Esophagus (tissue), 2 donors: ENCODE results near the gene OR1N2. TPM values are rescaled to one million over a fixed set of nuclear protein-coding genes. Genes with fewer than 3 reads are reported as not detected.
"Not testable (repeated sequence)": the region's sequence is repeated elsewhere in the genome, so short reads cannot be mapped to it uniquely, and the experiment has no call there.

ENCODE experiments used
- H3K27ac ChIP-seq, 2 donors: one replicate each; pipeline ENCODE4 v1.5.1; 2013; ENCODE audit warnings: low read depth in 2 of 2, mild to moderate bottlenecking in 2 of 2, inconsistent platforms in 1 of 2, low read length in 1 of 2, moderate library complexity in 1 of 2
- H3K27me3 ChIP-seq, 2 donors: one replicate each; pipeline ENCODE4 v1.6.1; 2013; ENCODE audit warnings: low read length in 2 of 2, control low read depth in 1 of 2, mild to moderate bottlenecking in 1 of 2; ENCODE audit not compliant: insufficient read depth in 2 of 2, control insufficient read depth in 1 of 2
- H3K36me3 ChIP-seq, 2 donors: one replicate each; pipeline ENCODE4 v1.6.1; 2013; ENCODE audit warnings: low read length in 1 of 2; ENCODE audit not compliant: control insufficient read depth in 2 of 2, insufficient read depth in 2 of 2
- H3K4me1 ChIP-seq, 2 donors: one replicate each; pipeline ENCODE4 v1.6.1; 2013; ENCODE audit warnings: low read length in 1 of 2; ENCODE audit not compliant: control insufficient read depth in 2 of 2, insufficient read depth in 2 of 2
- H3K4me3 ChIP-seq, 2 donors: one replicate each; pipeline ENCODE4 v1.5.1; 2013; ENCODE audit warnings: low read length in 2 of 2, mild to moderate bottlenecking in 2 of 2, low read depth in 1 of 2, moderate library complexity in 1 of 2
- H3K9me3 ChIP-seq, 2 donors: one replicate each; pipeline ENCODE4 v1.6.1; 2013; ENCODE audit warnings: mild to moderate bottlenecking in 2 of 2, low read depth in 1 of 2, low read length in 1 of 2, moderate library complexity in 1 of 2; ENCODE audit not compliant: control insufficient read depth in 2 of 2, insufficient read depth in 1 of 2
- WGBS, 2 donors: extraction: QIAGEN DNeasy Blood & Tissue Kit; methylation state at CpG; one replicate each; pipeline ENCODE4 v1.1.7; 2013; 5-methylcytosine and 5-hydroxymethylcytosine counted together
- polyA plus RNA-seq, 2 donors: library from polyadenylated mRNA; stranded (reverse); fragments of 200-250 nt; gene quantifications; one replicate each; pipeline ENCODE4 v1.2.3, GENCODE V29; 2013
- donor health status: healthy with polysubstance abuse.
- donor health status: Bipolar disorder and iron deficiency.

OR1N2 gene
- polyA plus RNA-seq, 2 donors = not detected

- WGBS, 2 donors = 89 to 90% methylated on average over 8 of the region's 8 CpGs
- not testable (repeated sequence) for H3K4me1 ChIP-seq, H3K9me3 ChIP-seq, H3K27ac ChIP-seq, H3K4me3 ChIP-seq, H3K27me3 ChIP-seq, H3K36me3 ChIP-seq
Observed at GRCh38 chr9:122583284-122583683, 30.4 kb downstream of the OR1N2 start, which contains the start of gene OR1L8. Gene OR1L8 (minus strand): TSS chr9:122583384. CDS start chr9:122568477, 14,907 bp downstream.

Other genes with a start within 250 kb of the OR1N2 start
- 10 to 100 TPM in 1 of 2 donors, 1 to 10 TPM in 1; 6.8 to 20.3 TPM for gene PTGS1, start 182.1 kb upstream of the OR1N2 start, polyA plus RNA-seq
- not detected for gene OR1J1, start 75.2 kb upstream of the OR1N2 start, polyA plus RNA-seq
- gene OR1J2, start 42.3 kb upstream of the OR1N2 start, polyA plus RNA-seq = under 1 TPM in 1 of 2 donors, not detected in 1; 0.04 TPM
- gene OR1J4, start 34.0 kb upstream of the OR1N2 start, polyA plus RNA-seq = not detected
- not detected for gene OR1N1, start 25.8 kb upstream of the OR1N2 start, polyA plus RNA-seq
- under 1 TPM in 1 of 2 donors, not detected in 1; 0.01 TPM for gene OR1L8, start 30.3 kb downstream of the OR1N2 start, polyA plus RNA-seq
- gene OR1Q1, start 61.6 kb downstream of the OR1N2 start, polyA plus RNA-seq = not detected
- gene OR1B1, start 104.5 kb downstream of the OR1N2 start, polyA plus RNA-seq = not detected
- gene OR1L1, start 108.6 kb downstream of the OR1N2 start, polyA plus RNA-seq = not detected
- gene OR1L3, start 122.0 kb downstream of the OR1N2 start, polyA plus RNA-seq = not detected
- not detected for gene OR1L4, start 170.9 kb downstream of the OR1N2 start, polyA plus RNA-seq
- gene OR1L6, start 189.2 kb downstream of the OR1N2 start, polyA plus RNA-seq = not detected
- not detected for gene OR5C1, start 235.8 kb downstream of the OR1N2 start, polyA plus RNA-seq
- gene OR1K1, start 247.0 kb downstream of the OR1N2 start, polyA plus RNA-seq = not detected